Vagina (tissue), 2 donors: Measurements from ENCODE around the gene SMC6.

Experiments
- POLR2A ChIP-seq, 2 donors: fragments of 450-650 bp; IDR thresholded peaks; one replicate each; pipeline ENCODE4 v1.6.1; 2017; ENCODE audit warnings: antibody characterized with exemption in 2 of 2, mild to moderate bottlenecking in 2 of 2, moderate library complexity in 2 of 2
- TF ChIP-seq, protein P1 (sequence below), 3 experiments: fragments of 450-650 bp in 2 of 3; fragments of 200-600 bp in 1 of 3; sonication (generic) in 1 of 3; IDR thresholded peaks; one replicate each; pipeline ENCODE4 v1.5.1; 2017 to 2019; ENCODE audit warnings: antibody characterized with exemption in 3 of 3, mild to moderate bottlenecking in 2 of 3, moderate library complexity in 2 of 3

DNA sequence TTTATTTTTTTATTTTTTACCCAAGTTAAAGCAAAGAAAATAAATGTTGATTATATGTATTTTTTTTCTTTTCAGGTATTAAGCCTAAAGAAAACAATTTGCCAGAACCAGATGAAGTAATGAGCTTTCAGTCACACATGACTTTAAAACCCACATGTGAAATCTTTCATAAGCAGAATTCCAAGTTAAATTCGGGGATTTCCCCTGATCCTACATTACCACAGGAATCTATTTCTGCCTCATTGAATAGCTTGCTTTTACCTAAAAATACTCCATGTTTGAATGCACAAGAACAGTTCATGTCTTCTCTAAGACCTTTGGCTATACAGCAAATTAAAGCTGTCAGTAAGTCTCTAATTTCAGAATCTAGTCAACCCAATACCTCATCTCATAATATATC, 26.9 kb upstream of the SMC6 start:
- TF ChIP-seq, protein P1, sequence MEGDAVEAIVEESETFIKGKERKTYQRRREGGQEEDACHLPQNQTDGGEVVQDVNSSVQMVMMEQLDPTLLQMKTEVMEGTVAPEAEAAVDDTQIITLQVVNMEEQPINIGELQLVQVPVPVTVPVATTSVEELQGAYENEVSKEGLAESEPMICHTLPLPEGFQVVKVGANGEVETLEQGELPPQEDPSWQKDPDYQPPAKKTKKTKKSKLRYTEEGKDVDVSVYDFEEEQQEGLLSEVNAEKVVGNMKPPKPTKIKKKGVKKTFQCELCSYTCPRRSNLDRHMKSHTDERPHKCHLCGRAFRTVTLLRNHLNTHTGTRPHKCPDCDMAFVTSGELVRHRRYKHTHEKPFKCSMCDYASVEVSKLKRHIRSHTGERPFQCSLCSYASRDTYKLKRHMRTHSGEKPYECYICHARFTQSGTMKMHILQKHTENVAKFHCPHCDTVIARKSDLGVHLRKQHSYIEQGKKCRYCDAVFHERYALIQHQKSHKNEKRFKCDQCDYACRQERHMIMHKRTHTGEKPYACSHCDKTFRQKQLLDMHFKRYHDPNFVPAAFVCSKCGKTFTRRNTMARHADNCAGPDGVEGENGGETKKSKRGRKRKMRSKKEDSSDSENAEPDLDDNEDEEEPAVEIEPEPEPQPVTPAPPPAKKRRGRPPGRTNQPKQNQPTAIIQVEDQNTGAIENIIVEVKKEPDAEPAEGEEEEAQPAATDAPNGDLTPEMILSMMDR (IDR thresholded peaks at IDR 0.05): no peak
- TF ChIP-seq POLR2A (IDR thresholded peaks at IDR 0.05): no peak
